IPS-20b (cell line): ENCODE results near the gene ODF2L.

Experiments
- H3K27ac ChIP-seq: one replicate; pipeline ENCODE4 v1.5.1; 2013; ENCODE audit warnings: low read length
- H3K27me3 ChIP-seq: 2 replicates; pipeline ENCODE4 v1.6.1; 2013; ENCODE audit warnings: mild to moderate bottlenecking, low read length, inconsistent platforms; ENCODE audit not compliant: insufficient read depth
- H3K36me3 ChIP-seq: 2 replicates; pipeline ENCODE4 v1.6.1; 2013; ENCODE audit warnings: low read depth, mild to moderate bottlenecking, inconsistent platforms, low read length, moderate library complexity; ENCODE audit not compliant: insufficient read depth
- H3K4me1 ChIP-seq: 2 replicates; pipeline ENCODE4 v1.6.1; 2013; ENCODE audit warnings: mild to moderate bottlenecking, control low read depth, inconsistent platforms, low read length, moderate library complexity; ENCODE audit not compliant: insufficient read depth
- H3K4me3 ChIP-seq: 2 replicates; pipeline ENCODE4 v1.5.1; 2013; ENCODE audit warnings: mild to moderate bottlenecking, low read length, inconsistent platforms
- H3K9ac ChIP-seq: 2 replicates; pipeline ENCODE4 v1.6.1; 2013; ENCODE audit warnings: low read depth, mild to moderate bottlenecking, inconsistent platforms, low read length, moderate library complexity
- H3K9me3 ChIP-seq: 2 replicates; pipeline ENCODE4 v1.6.1; 2013; ENCODE audit warnings: mild to moderate bottlenecking, low read depth, low read length, inconsistent platforms; ENCODE audit not compliant: insufficient read depth

ODF2L gene

GRCh38 chr1:86382878-86383277, 13.2 kb downstream of the ODF2L start:
- H3K4me3 ChIP-seq, result no peak overlapping the region

GRCh38 chr1:86381223-86381622, 14.9 kb downstream of the ODF2L start:
- Histone ChIP-seq H3K9me3 (peaks cover 22% of the 10 kb centered on the region), H3K36me3 (peaks cover 17% of the 10 kb centered on the region), H3K9ac (no peak overlapping the region), H3K4me3 (no peak overlapping the region), H3K4me1 (no peaks in the 10 kb centered on the region), H3K27ac (no peak overlapping the region), H3K27me3 (no peaks in the 10 kb centered on the region)

More at GRCh38 chr1:86382878-86383277, 13.2 kb downstream of the ODF2L start:
- no peak overlapping the region for H3K9ac ChIP-seq
- no peaks in the 10 kb centered on the region for H3K4me1 ChIP-seq
- H3K9me3 ChIP-seq, result peaks cover 10% of the 10 kb centered on the region
- no peaks in the 10 kb centered on the region for H3K27me3 ChIP-seq
- peaks cover 8% of the 10 kb centered on the region for H3K36me3 ChIP-seq
- no peak overlapping the region for H3K27ac ChIP-seq

- H3K27ac ChIP-seq, result no peak overlapping the region
- H3K36me3 ChIP-seq, result peaks cover 24% of the 10 kb centered on the region
- peaks cover 22% of the 10 kb centered on the region for H3K9me3 ChIP-seq
- H3K4me1 ChIP-seq, result no peaks in the 10 kb centered on the region
- no peak overlapping the region for H3K4me3 ChIP-seq
- H3K27me3 ChIP-seq, result no peaks in the 10 kb centered on the region
- H3K9ac ChIP-seq, result no peak overlapping the region
These were observed 15.8 kb downstream of the ODF2L start for GRCh38 chr1:86380257-86380861.

GRCh38 chr1:86378813-86379212, 17.3 kb downstream of the ODF2L start:
- peaks cover 33% of the 10 kb centered on the region for H3K36me3 ChIP-seq

GRCh38 chr1:86377341-86377740, 18.8 kb downstream of the ODF2L start:
- peaks cover 37% of the 10 kb centered on the region for H3K36me3 ChIP-seq
- H3K4me3 ChIP-seq, result no peak overlapping the region
- no peak overlapping the region for H3K27ac ChIP-seq
- H3K9ac ChIP-seq, result no peak overlapping the region
- no peaks in the 10 kb centered on the region for H3K27me3 ChIP-seq
- peaks cover 22% of the 10 kb centered on the region for H3K9me3 ChIP-seq
- H3K4me1 ChIP-seq, result no peaks in the 10 kb centered on the region

More at GRCh38 chr1:86378813-86379212, 17.3 kb downstream of the ODF2L start:
- no peaks in the 10 kb centered on the region for H3K27me3 ChIP-seq
- H3K4me3 ChIP-seq, result no peak overlapping the region
- no peak overlapping the region for H3K9ac ChIP-seq
- H3K27ac ChIP-seq, result no peak overlapping the region
- no peaks in the 10 kb centered on the region for H3K4me1 ChIP-seq
- H3K9me3 ChIP-seq, result peaks cover 22% of the 10 kb centered on the region

- no peaks in the 10 kb centered on the region for H3K4me1 ChIP-seq
These were observed 20.4 kb downstream of the ODF2L start for GRCh38 chr1:86375688-86376087.

GRCh38 chr1:86370601-86371022, 25.5 kb downstream of the ODF2L start:
- H3K4me3 ChIP-seq, result no peak overlapping the region
- no peaks in the 10 kb centered on the region for H3K4me1 ChIP-seq
- no peak overlapping the region for H3K27ac ChIP-seq
- peaks cover 28% of the 10 kb centered on the region for H3K36me3 ChIP-seq
- no peaks in the 10 kb centered on the region for H3K9me3 ChIP-seq
- no peaks in the 10 kb centered on the region for H3K27me3 ChIP-seq
- no peak overlapping the region for H3K9ac ChIP-seq

More at GRCh38 chr1:86375688-86376087, 20.4 kb downstream of the ODF2L start:
- Histone ChIP-seq H3K9ac (no peak overlapping the region), H3K36me3 (peaks cover 40% of the 10 kb centered on the region), H3K9me3 (peaks cover 22% of the 10 kb centered on the region), H3K27ac (no peak overlapping the region), H3K4me3 (no peak overlapping the region), H3K27me3 (no peaks in the 10 kb centered on the region)

- H3K4me3 ChIP-seq, result no peak overlapping the region
- peaks cover 12% of the 10 kb centered on the region; the same call in 1 of the 2 replicates for H3K36me3 ChIP-seq
- H3K27ac ChIP-seq, result no peak overlapping the region
- H3K4me1 ChIP-seq, result no peaks in the 10 kb centered on the region
- no peaks in the 10 kb centered on the region for H3K9me3 ChIP-seq
- no peaks in the 10 kb centered on the region for H3K27me3 ChIP-seq
- no peak overlapping the region for H3K9ac ChIP-seq
These were observed 30.2 kb downstream of the ODF2L start for GRCh38 chr1:86365896-86366295.

GRCh38 chr1:86362807-86363206, 33.3 kb downstream of the ODF2L start:
- no peaks in the 10 kb centered on the region for H3K4me1 ChIP-seq
- no peaks in the 10 kb centered on the region for H3K9me3 ChIP-seq
- H3K4me3 ChIP-seq, result no peak overlapping the region
- H3K9ac ChIP-seq, result no peak overlapping the region
- H3K36me3 ChIP-seq, result peaks cover 5% of the 10 kb centered on the region; the same call in 1 of the 2 replicates
- H3K27ac ChIP-seq, result no peak overlapping the region
- no peaks in the 10 kb centered on the region for H3K27me3 ChIP-seq

- no peaks in the 10 kb centered on the region for H3K9me3 ChIP-seq
- H3K9ac ChIP-seq, result no peak overlapping the region
- H3K27me3 ChIP-seq, result no peaks in the 10 kb centered on the region
- no peak overlapping the region for H3K27ac ChIP-seq
- peaks cover 31% of the 10 kb centered on the region for H3K36me3 ChIP-seq
- no peak overlapping the region for H3K4me3 ChIP-seq
- H3K4me1 ChIP-seq, result no peaks in the 10 kb centered on the region
These were observed 38.3 kb downstream of the ODF2L start for GRCh38 chr1:86357796-86358195.

GRCh38 chr1:86356247-86356646, 39.9 kb downstream of the ODF2L start:
- Histone ChIP-seq H3K27me3 (no peaks in the 10 kb centered on the region), H3K4me1 (no peaks in the 10 kb centered on the region), H3K4me3 (no peak overlapping the region), H3K27ac (no peak overlapping the region), H3K9me3 (no peaks in the 10 kb centered on the region), H3K36me3 (peaks cover 43% of the 10 kb centered on the region), H3K9ac (no peak overlapping the region)

- H3K36me3 ChIP-seq, result peaks cover 38% of the 10 kb centered on the region
- no peaks in the 10 kb centered on the region for H3K9me3 ChIP-seq
- H3K27me3 ChIP-seq, result no peaks in the 10 kb centered on the region
- no peak overlapping the region for H3K4me3 ChIP-seq
- no peaks in the 10 kb centered on the region for H3K4me1 ChIP-seq
- no peak overlapping the region for H3K9ac ChIP-seq
- H3K27ac ChIP-seq, result no peak overlapping the region
These were observed 44.0 kb downstream of the ODF2L start for GRCh38 chr1:86352086-86352485.
